Cardiac muscle cell (in vitro differentiated cells and primary cell): Measurements from ENCODE around the gene MMAA. TPM values are rescaled to one million over a fixed set of nuclear protein-coding genes. Genes with fewer than 3 reads are reported as not detected.

Experiments
- DNase-seq, 2 donors: peaks; one replicate each; pipeline versions ENCODE4 v3.0.0 to v3.0.0-alpha.2; 2010 to 2017; ENCODE audit warnings: low read depth in 1 of 2, low spot score in 1 of 2
- H3K27ac ChIP-seq: fragments of 200-600 bp; sonication (generic); 2 replicates; pipeline ENCODE4 v1.5.1; 2016
- H3K27me3 ChIP-seq: fragments of 200-600 bp; sonication (generic); 2 replicates; pipeline ENCODE4 v1.6.0; 2016; ENCODE audit warnings: control low read depth
- H3K36me3 ChIP-seq: fragments of 200-600 bp; sonication (generic); 2 replicates; pipeline ENCODE4 v1.5.1; 2016; ENCODE audit warnings: control low read depth
- H3K4me1 ChIP-seq: fragments of 200-600 bp; sonication (generic); 2 replicates; pipeline ENCODE4 v1.8.1; 2017; ENCODE audit warnings: low read depth, mild to moderate bottlenecking, mixed run types
- H3K4me3 ChIP-seq: fragments of 200-600 bp; sonication (generic); 2 replicates; pipeline ENCODE4 v1.5.1; 2016; ENCODE audit warnings: mild to moderate bottlenecking
- H3K9me3 ChIP-seq: fragments of 200-600 bp; sonication (generic); 2 replicates; pipeline ENCODE4 v1.5.1; 2017; ENCODE audit warnings: low read depth, mild to moderate bottlenecking, control low read depth
- CTCF ChIP-seq: IDR thresholded peaks from 2 replicates; pipeline ENCODE4 v1.5.1; 2012; ENCODE audit warnings: low read depth, mild to moderate bottlenecking, low read length
- polyA plus RNA-seq: library from polyadenylated mRNA; unstranded; fragments of >200 nt; fragmentation: Nextera tagmentation; extraction: Ambion mirVana; gene quantifications from 2 replicates; pipeline ENCODE4 v1.2.1, GENCODE V29; 2016
- total RNA-seq: library from RNA; depleted of rRNA; stranded (reverse); fragments of >200 nt; gene quantifications from 2 replicates; pipeline ENCODE4 v1.2.3, GENCODE V29; 2016

The MMAA gene
- total and polyA plus RNA-seq, 2 experiments from 2014 or later, result 2.6 to 3.1 TPM

- no peaks in the 10 kb centered on the region for H3K27me3 ChIP-seq
- H3K4me3 ChIP-seq, result no peak overlapping the region
- no peak overlapping the region for H3K27ac ChIP-seq
- DNase-seq, result no peak
- TF ChIP-seq CTCF, result no peak
- H3K9me3 ChIP-seq, result no peaks in the 10 kb centered on the region
- H3K36me3 ChIP-seq, result no peaks in the 10 kb centered on the region
- no peaks in the 10 kb centered on the region for H3K4me1 ChIP-seq
Measured at GRCh38 chr4:145589916-145590702, 29.1 kb upstream of the MMAA start.

- Histone ChIP-seq H3K36me3 (no peaks in the 10 kb centered on the region), H3K4me1 (no peaks in the 10 kb centered on the region), H3K27ac (no peak overlapping the region), H3K9me3 (no peaks in the 10 kb centered on the region), H3K4me3 (no peak overlapping the region), H3K27me3 (no peaks in the 10 kb centered on the region)
- DNase-seq, result no peak
- TF ChIP-seq CTCF, result no peak
Measured at GRCh38 chr4:145602129-145602760, 16.9 kb upstream of the MMAA start.

- DNase-seq, result no peak
- no peaks in the 10 kb centered on the region for H3K36me3 ChIP-seq
- no peak overlapping the region for H3K4me3 ChIP-seq
- no peaks in the 10 kb centered on the region for H3K9me3 ChIP-seq
- no peak overlapping the region for H3K27ac ChIP-seq
- no peaks in the 10 kb centered on the region for H3K27me3 ChIP-seq
- no peaks in the 10 kb centered on the region for H3K4me1 ChIP-seq
- TF ChIP-seq CTCF, result no peak
Measured at GRCh38 chr4:145605941-145606340, 13.2 kb upstream of the MMAA start.

- Histone ChIP-seq H3K9me3 (no peaks in the 10 kb centered on the region), H3K4me3 (no peak overlapping the region), H3K27me3 (no peaks in the 10 kb centered on the region), H3K4me1 (no peaks in the 10 kb centered on the region), H3K36me3 (no peaks in the 10 kb centered on the region), H3K27ac (no peak overlapping the region)
- peak; percentile 58 to 85 for DNase-seq
- peak; percentile 80 for TF ChIP-seq CTCF
Measured at GRCh38 chr4:145609481-145610427, 9.4 kb upstream of the MMAA start.

- H3K4me1 ChIP-seq, result no peaks in the 10 kb centered on the region
- no peak for TF ChIP-seq CTCF
- H3K4me3 ChIP-seq, result no peak overlapping the region
Measured at GRCh38 chr4:145613566-145614232, 5.5 kb upstream of the MMAA start.

More at GRCh38 chr4:145613566-145614232, 5.5 kb upstream of the MMAA start:
- Histone ChIP-seq H3K9me3 (no peaks in the 10 kb centered on the region), H3K36me3 (no peaks in the 10 kb centered on the region), H3K27me3 (no peaks in the 10 kb centered on the region), H3K27ac (no peak overlapping the region)
- DNase-seq, result no peak
